Measurements from ENCODE around the gene TLCD2. TPM values are rescaled to one million over a fixed set of nuclear protein-coding genes. Genes with fewer than 3 reads are reported as not detected.

TLCD2 gene, protein sequence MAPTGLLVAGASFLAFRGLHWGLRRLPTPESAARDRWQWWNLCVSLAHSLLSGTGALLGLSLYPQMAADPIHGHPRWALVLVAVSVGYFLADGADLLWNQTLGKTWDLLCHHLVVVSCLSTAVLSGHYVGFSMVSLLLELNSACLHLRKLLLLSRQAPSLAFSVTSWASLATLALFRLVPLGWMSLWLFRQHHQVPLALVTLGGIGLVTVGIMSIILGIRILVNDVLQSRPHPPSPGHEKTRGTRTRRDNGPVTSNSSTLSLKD
- 1.1 and 1.6 TPM in 2 replicates for total RNA-seq

GRCh38 chr17:1709971-1710806 lies at the start of gene TLCD2:
TLCD2 (minus strand) TSS chr17:1710377; CDS start chr17:1710242, 135 bp downstream.

GRCh38 chr17:1742371-1743087 lies 32.4 kb upstream of the TLCD2 start, which contains the start of gene SERPINF2:
SERPINF2 (plus strand) TSS chr17:1742871; CDS start chr17:1744996, 2,125 bp downstream.

GRCh38 chr17:1724351-1724868 lies 14.2 kb upstream of the TLCD2 start, which contains the start of gene WDR81:
WDR81 (plus strand) TSS chr17:1724704; CDS start chr17:1724960, 256 bp downstream.

DNA sequence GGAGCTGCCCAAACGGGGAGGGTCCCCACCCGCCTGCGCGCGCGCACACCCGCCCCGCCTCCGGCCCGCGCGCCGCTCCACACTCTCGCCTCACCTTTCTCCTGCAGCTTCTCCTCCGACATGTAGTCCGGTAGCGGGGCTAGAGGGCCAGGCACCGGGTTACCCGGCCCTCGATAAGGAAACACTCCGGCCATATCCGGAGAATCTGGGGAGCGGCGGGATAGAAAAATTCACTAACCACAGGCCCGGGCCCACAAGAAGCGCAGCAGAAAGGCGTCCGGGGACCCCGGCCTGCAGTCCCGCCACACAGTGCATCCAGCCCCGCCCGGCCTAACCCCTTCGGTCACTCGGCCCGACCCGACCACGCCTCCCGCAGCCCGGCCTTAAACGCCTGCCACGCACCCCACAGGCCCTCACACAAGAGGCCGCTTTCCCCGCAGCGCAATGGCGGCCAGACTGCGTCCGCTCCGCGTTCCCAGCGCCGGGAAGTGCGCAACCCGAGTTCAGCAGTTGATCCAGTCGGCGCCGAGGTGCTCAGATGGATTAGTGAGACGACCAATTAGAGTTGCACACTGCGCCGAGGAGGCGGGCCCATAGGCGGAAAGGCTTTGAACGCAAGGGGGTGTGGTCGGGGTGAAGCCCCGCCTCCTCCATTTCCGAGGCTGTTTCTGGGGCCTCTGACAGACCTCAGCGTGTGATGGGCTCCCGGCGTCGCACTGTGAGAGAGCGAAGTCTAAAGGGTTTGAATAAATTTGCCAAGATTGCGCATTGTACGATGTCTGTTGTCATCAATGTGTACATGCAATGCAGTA lies 25.6 kb downstream of the TLCD2 start, which contains the start of gene PRPF8:
PRPF8 (minus strand) TSS at position 490 of the 812 bp plus-strand sequence; CDS start at position 194, 296 bp downstream.

Other genes starting within 250 kb of the TLCD2 start
- 155 and 224 TPM in 2 replicates for gene MYO1C, start 217.7 kb downstream of the TLCD2 start, total RNA-seq
- gene INPP5K, start 193.8 kb downstream of the TLCD2 start, total RNA-seq = 39.2 and 40.7 TPM in 2 replicates
- gene PITPNA, start 147.6 kb downstream of the TLCD2 start, total RNA-seq = 20.7 and 25.0 TPM in 2 replicates
- gene SLC43A2, start 81.5 kb downstream of the TLCD2 start, total RNA-seq = 14.7 and 25.5 TPM in 2 replicates
- gene SCARF1, start 64.6 kb downstream of the TLCD2 start, total RNA-seq = 75.1 and 96.1 TPM in 2 replicates
- gene RILP, start 60.5 kb downstream of the TLCD2 start, total RNA-seq = 9.3 and 9.6 TPM in 2 replicates
- gene PRPF8, start 25.5 kb downstream of the TLCD2 start, total RNA-seq = 104 and 106 TPM in 2 replicates
- 13.8 and 16.8 TPM in 2 replicates for gene WDR81, start 14.3 kb upstream of the TLCD2 start, total RNA-seq
- gene SERPINF2, start 32.5 kb upstream of the TLCD2 start, total RNA-seq = 0.09 TPM in 1 of 2 replicates, not detected in the other
- 0.75 TPM in 1 of 2 replicates, not detected in the other for gene SERPINF1, start 51.7 kb upstream of the TLCD2 start, total RNA-seq
- gene SMYD4, start 119.5 kb upstream of the TLCD2 start, total RNA-seq = 6.9 and 10.0 TPM in 2 replicates
- gene RPA1, start 119.6 kb upstream of the TLCD2 start, total RNA-seq = 37.3 and 57.8 TPM in 2 replicates

All from endothelial cell of coronary artery (primary cell).